Middle frontal gyrus (tissue), 1 donor: Measurements from ENCODE around the gene CCDC15.
A peak's percentile ranks its signal among the peaks of the same experiment; 100 is the strongest.

Experiments
- DNase-seq: peaks from one replicate; pipeline ENCODE4 v3.0.0-alpha.2; 2015; ENCODE audit warnings: low spot score; ENCODE audit errors: extremely low spot score

The CCDC15 gene, protein sequence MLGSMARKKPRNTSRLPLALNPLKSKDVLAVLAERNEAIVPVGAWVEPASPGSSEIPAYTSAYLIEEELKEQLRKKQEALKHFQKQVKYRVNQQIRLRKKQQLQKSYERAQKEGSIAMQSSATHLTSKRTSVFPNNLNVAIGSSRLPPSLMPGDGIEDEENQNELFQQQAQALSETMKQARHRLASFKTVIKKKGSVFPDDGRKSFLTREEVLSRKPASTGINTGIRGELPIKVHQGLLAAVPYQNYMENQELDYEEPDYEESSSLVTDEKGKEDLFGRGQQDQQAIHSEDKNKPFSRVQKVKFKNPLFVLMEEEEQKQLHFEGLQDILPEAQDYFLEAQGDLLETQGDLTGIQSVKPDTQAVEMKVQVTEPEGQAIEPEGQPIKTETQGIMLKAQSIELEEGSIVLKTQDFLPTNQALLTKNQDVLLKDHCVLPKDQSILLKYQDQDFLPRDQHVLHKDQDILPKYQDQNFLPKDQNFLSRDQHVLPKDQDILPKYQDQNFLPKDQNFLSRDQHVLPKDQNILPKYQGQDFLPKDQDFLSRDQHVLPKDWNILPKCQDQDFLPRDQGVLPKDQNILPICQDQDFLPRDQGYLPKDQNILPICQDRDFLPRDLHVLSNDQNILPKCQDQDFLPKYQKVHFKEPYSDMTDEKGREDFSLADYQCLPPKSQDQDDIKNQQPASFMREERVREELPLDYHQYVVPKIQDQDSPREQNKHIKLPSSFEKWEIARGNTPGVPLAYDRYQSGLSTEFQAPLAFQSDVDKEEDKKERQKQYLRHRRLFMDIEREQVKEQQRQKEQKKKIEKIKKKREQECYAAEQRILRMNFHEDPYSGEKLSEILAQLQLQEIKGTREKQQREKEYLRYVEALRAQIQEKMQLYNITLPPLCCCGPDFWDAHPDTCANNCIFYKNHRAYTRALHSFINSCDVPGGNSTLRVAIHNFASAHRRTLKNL

GRCh38 chr11:124953753-124954589 lies at the start of gene CCDC15:
TSS of gene CCDC15 (plus strand) at chr11:124954202. CDS start at chr11:124954733, 531 bp downstream.
- peak; percentile 98 for DNase-seq

GRCh38 chr11:124915541-124916369 lies 38.2 kb upstream of the CCDC15 start:
- no peak for DNase-seq

GRCh38 chr11:124916370-124916710 lies 37.7 kb upstream of the CCDC15 start:
- DNase-seq = no peak

GRCh38 chr11:124917115-124917637 lies 36.8 kb upstream of the CCDC15 start:
- peak; percentile 80 for DNase-seq

GRCh38 chr11:124918950-124919349 lies 35.1 kb upstream of the CCDC15 start, which contains the start of gene HEPN1:
TSS of gene HEPN1 (plus strand) at chr11:124919250.
- no peak for DNase-seq

- DNase-seq = no peak
These were observed 34.1 kb upstream of the CCDC15 start for GRCh38 chr11:124919898-124920297.

DNA sequence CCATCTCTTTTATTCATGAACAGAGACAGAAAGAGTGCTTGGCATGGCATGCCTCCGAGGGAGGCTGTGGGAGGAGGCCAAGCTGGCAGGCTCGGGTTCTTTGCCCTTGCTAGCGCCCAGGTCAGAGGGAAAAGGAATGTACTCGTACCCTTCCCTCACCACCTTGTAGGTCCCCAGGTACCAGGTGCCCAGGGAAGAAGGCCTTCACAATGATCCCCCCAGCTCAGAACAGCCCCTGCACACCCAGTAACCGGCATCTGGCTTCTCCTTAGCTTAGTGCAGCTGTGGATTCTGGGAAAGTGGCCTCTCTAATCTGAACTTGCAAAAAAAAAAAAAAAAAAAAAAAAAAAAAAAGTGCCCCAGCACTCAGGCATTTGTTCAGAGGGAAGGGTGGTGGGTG lies 33.6 kb upstream of the CCDC15 start:
- no peak for DNase-seq

- DNase-seq = no peak
These were observed 33.0 kb upstream of the CCDC15 start for GRCh38 chr11:124920870-124921609.

- no peak for DNase-seq
These were observed 31.2 kb upstream of the CCDC15 start for GRCh38 chr11:124922831-124923230.

DNA sequence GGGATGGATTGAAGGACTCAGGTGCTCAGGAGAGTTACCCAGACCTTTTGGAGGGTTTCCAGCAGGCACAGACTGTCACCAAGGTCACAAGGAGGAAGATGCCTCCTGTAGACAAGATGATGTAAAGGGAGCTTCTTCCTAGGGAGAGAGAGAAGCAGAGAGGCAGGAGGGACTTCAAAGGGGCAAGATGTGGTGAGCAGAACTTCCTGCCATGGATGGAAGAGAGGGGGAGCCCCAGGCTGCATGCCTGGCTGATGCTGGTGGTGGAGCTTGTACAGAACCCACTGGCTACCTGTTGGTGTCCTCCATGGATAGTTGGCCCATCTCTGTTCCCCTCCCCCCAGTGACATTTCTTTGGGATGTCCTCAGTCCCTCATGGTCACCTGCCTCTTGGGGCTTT lies 30.7 kb upstream of the CCDC15 start:
- DNase-seq = no peak

- DNase-seq = no peak
These were observed 24.9 kb upstream of the CCDC15 start for GRCh38 chr11:124928942-124929665.

GRCh38 chr11:124930799-124931198 lies 23.2 kb upstream of the CCDC15 start:
- no peak for DNase-seq

- no peak for DNase-seq
These were observed 19.0 kb upstream of the CCDC15 start for GRCh38 chr11:124934862-124935547.

GRCh38 chr11:124935548-124936514 lies 18.2 kb upstream of the CCDC15 start, which contains the start of gene HEPACAM:
TSS of gene HEPACAM (minus strand) at chr11:124936047. CDS start at chr11:124936006, 41 bp downstream.
- DNase-seq = peak; percentile 63

- DNase-seq = no peak
These were observed 16.6 kb upstream of the CCDC15 start for GRCh38 chr11:124937336-124937935.

DNA sequence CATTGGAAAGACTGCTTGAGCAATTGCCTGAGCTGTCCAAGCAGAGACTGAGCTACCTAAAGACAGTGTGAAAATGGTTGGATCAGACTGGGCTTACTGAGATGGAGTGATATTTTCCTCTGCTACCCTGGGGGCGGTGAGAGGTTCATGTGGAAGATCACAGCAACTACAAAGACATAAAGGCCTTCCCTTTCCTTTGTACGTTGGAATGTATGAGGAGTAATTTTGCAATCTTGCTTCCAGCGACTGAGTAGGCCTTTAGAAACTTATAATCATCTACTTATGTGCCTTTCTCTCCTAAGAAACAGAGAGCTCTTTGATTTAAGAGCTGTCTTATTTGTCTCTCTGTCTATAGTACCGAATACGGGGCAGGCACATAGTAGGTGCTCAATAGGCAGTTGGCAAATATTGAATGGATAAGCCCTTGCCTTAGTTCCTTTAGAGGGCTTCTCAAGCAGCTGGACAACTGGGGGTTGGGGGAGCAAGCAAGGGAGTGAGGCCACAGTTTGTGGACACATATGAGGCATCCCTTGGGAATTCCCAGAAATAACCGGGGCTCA lies 15.7 kb upstream of the CCDC15 start:
- no peak for DNase-seq
